ENCODE data around the gene GNG3.
A peak's percentile ranks its signal among the peaks of the same experiment; 100 is the strongest.
"Not testable (repeated sequence)": the region's sequence is repeated elsewhere in the genome, so short reads cannot be mapped to it uniquely, and the experiment has no call there.

GNG3 gene

GRCh38 chr11:62671608-62672389 is 35.7 kb upstream of the GNG3 start, which contains the start of the genes LBHD1 and UQCC3:
TSS of gene LBHD1 (minus strand) at chr11:62672267. CDS start at chr11:62670031, 2,236 bp downstream.
TSS of gene UQCC3 (plus strand) at chr11:62671673. CDS start at chr11:62671746, 73 bp downstream.
- Histone ChIP-seq H3K9me3 (ENCODE audit: control insufficient read depth, low read length) (no peaks in the 10 kb centered on the region), H3K4me1 (ENCODE audit: control insufficient read depth, insufficient read depth, low read length, poor library complexity, severe bottlenecking) (peaks cover 22% of the 10 kb centered on the region), H3K27me3 (replicated peaks; ENCODE audit: control insufficient read depth, insufficient read depth, low read length, poor library complexity, severe bottlenecking) (no peaks in the 10 kb centered on the region), H3K4me3 (ENCODE audit: insufficient read depth, low read depth, low read length, poor library complexity, severe bottlenecking) (peak within 1 kb of the TSS; percentile 82), H3K27ac (ENCODE audit: insufficient read depth, low read length, poor library complexity, severe bottlenecking) (peak within 1 kb of the TSS; percentile 67), H3K36me3 (ENCODE audit: control insufficient read depth, insufficient read depth, low read length) (peaks cover 10% of the 10 kb centered on the region)
- DNase-seq = peak; percentile 49 to 57 (median 52)

- DNase-seq = no peak
- no peak overlapping the region for H3K4me3 ChIP-seq (ENCODE audit: insufficient read depth, low read depth, low read length, poor library complexity, severe bottlenecking)
- H3K36me3 ChIP-seq (ENCODE audit: control insufficient read depth, insufficient read depth, low read length) = peaks cover 8% of the 10 kb centered on the region
- H3K27me3 ChIP-seq (replicated peaks; ENCODE audit: control insufficient read depth, insufficient read depth, low read length, poor library complexity, severe bottlenecking) = no peaks in the 10 kb centered on the region
- peaks cover 16% of the 10 kb centered on the region for H3K4me1 ChIP-seq (ENCODE audit: control insufficient read depth, insufficient read depth, low read length, poor library complexity, severe bottlenecking)
- no peaks in the 10 kb centered on the region for H3K9me3 ChIP-seq (ENCODE audit: control insufficient read depth, low read length)
- peak overlapping the region; percentile 5 for H3K27ac ChIP-seq (ENCODE audit: insufficient read depth, low read length, poor library complexity, severe bottlenecking)
These were observed 34.3 kb upstream of the GNG3 start for GRCh38 chr11:62673196-62673525.

GRCh38 chr11:62675415-62675814 is 32.1 kb upstream of the GNG3 start:
- H3K4me1 ChIP-seq (ENCODE audit: control insufficient read depth, insufficient read depth, low read length, poor library complexity, severe bottlenecking) = peaks cover 21% of the 10 kb centered on the region
- DNase-seq = not testable (repeated sequence)

DNA sequence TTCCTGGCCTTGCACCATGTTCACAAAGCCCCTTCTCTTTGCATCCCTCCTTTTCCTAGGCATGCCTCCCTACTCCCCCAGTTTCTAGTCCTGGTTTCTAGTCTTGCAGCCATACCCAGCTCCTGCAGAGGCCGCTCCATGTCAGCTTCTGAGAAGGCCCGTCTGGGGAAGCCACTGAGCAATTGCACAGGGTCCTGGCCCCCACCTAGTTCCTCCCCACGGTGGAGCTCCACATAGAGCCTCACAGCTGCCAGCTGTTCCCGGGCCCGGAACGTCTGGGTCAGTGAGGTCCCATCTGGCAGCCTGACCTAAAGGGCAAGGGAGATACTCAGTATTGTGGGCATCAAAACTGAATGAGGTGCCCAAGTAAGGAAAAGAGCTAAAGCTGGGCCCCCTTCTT is 30.8 kb upstream of the GNG3 start:
- Histone ChIP-seq H3K27ac (ENCODE audit: insufficient read depth, low read length, poor library complexity, severe bottlenecking) (peak overlapping the region; percentile 18), H3K36me3 (ENCODE audit: control insufficient read depth, insufficient read depth, low read length) (peaks cover 8% of the 10 kb centered on the region)

More at GRCh38 chr11:62675415-62675814, 32.1 kb upstream of the GNG3 start:
- not testable (repeated sequence) for H3K27ac ChIP-seq (ENCODE audit: insufficient read depth, low read length, poor library complexity, severe bottlenecking); H3K27me3 ChIP-seq (replicated peaks; ENCODE audit: control insufficient read depth, insufficient read depth, low read length, poor library complexity, severe bottlenecking); H3K9me3 ChIP-seq (ENCODE audit: control insufficient read depth, low read length); H3K36me3 ChIP-seq (ENCODE audit: control insufficient read depth, insufficient read depth, low read length); H3K4me3 ChIP-seq (ENCODE audit: insufficient read depth, low read depth, low read length, poor library complexity, severe bottlenecking)

DNA sequence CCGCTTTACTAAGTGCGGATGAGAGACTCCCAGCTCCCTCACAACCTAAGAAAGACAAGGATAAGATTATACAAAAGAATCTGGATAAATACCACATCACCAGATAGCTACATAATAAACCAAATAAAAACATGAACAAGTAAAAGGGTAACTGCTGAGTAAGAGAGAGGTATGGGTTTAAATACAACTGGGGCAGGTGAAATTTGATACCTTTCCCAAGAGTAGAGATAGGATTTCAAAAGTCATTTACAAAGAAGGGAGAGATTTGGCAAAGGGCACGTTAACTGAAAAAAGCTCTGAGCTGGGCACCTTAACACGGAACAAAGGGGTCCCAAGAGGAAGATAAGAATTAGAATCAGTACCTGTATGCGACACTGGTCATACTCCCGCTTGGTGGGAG is 30.3 kb upstream of the GNG3 start:
- H3K36me3 ChIP-seq (ENCODE audit: control insufficient read depth, insufficient read depth, low read length) = peaks cover 8% of the 10 kb centered on the region
- H3K27ac ChIP-seq (ENCODE audit: insufficient read depth, low read length, poor library complexity, severe bottlenecking) = peak overlapping the region; percentile 18
- DNase-seq = no peak
- H3K27me3 ChIP-seq (replicated peaks; ENCODE audit: control insufficient read depth, insufficient read depth, low read length, poor library complexity, severe bottlenecking) = no peaks in the 10 kb centered on the region
- H3K4me3 ChIP-seq (ENCODE audit: insufficient read depth, low read depth, low read length, poor library complexity, severe bottlenecking) = no peak overlapping the region
- peaks cover 21% of the 10 kb centered on the region for H3K4me1 ChIP-seq (ENCODE audit: control insufficient read depth, insufficient read depth, low read length, poor library complexity, severe bottlenecking)
- no peaks in the 10 kb centered on the region for H3K9me3 ChIP-seq (ENCODE audit: control insufficient read depth, low read length)

More for the DNA sequence above, 30.8 kb upstream of the GNG3 start:
- H3K4me3 ChIP-seq (ENCODE audit: insufficient read depth, low read depth, low read length, poor library complexity, severe bottlenecking) = no peak overlapping the region
- peaks cover 21% of the 10 kb centered on the region for H3K4me1 ChIP-seq (ENCODE audit: control insufficient read depth, insufficient read depth, low read length, poor library complexity, severe bottlenecking)
- no peaks in the 10 kb centered on the region for H3K9me3 ChIP-seq (ENCODE audit: control insufficient read depth, low read length)
- no peaks in the 10 kb centered on the region for H3K27me3 ChIP-seq (replicated peaks; ENCODE audit: control insufficient read depth, insufficient read depth, low read length, poor library complexity, severe bottlenecking)
- DNase-seq = no peak

DNA sequence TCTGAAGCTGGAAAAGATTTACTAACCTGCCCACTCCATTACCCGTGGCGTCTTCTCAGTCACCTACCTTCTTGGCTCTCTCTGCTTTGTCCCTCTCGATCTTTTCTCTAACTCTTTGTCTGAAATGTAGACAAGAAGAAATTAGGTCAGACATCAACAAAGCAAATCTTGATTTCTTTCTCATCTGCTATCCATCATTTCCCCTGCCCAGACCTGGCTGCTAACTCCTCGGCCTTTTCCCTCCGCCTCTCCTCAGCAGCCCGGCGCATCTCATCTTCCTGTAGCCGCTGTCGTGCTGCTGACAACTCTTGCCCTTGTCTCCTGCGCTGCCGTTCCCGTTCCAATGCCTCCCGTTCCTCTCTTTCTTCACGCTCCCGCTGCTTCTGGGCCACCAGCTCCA is 29.8 kb upstream of the GNG3 start:
- H3K36me3 ChIP-seq (ENCODE audit: control insufficient read depth, insufficient read depth, low read length) = peaks cover 8% of the 10 kb centered on the region
- H3K27me3 ChIP-seq (replicated peaks; ENCODE audit: control insufficient read depth, insufficient read depth, low read length, poor library complexity, severe bottlenecking) = no peaks in the 10 kb centered on the region
- H3K27ac ChIP-seq (ENCODE audit: insufficient read depth, low read length, poor library complexity, severe bottlenecking) = peak overlapping the region; percentile 97
- H3K9me3 ChIP-seq (ENCODE audit: control insufficient read depth, low read length) = no peaks in the 10 kb centered on the region
- DNase-seq = no peak
- H3K4me1 ChIP-seq (ENCODE audit: control insufficient read depth, insufficient read depth, low read length, poor library complexity, severe bottlenecking) = peaks cover 16% of the 10 kb centered on the region
- H3K4me3 ChIP-seq (ENCODE audit: insufficient read depth, low read depth, low read length, poor library complexity, severe bottlenecking) = peak overlapping the region; percentile 83

GRCh38 chr11:62678433-62678769 is 29.1 kb upstream of the GNG3 start:
- Histone ChIP-seq H3K27ac (ENCODE audit: insufficient read depth, low read length, poor library complexity, severe bottlenecking) (peak overlapping the region; percentile 97), H3K9me3 (ENCODE audit: control insufficient read depth, low read length) (no peaks in the 10 kb centered on the region), H3K36me3 (ENCODE audit: control insufficient read depth, insufficient read depth, low read length) (peaks cover 8% of the 10 kb centered on the region), H3K27me3 (replicated peaks; ENCODE audit: control insufficient read depth, insufficient read depth, low read length, poor library complexity, severe bottlenecking) (no peaks in the 10 kb centered on the region), H3K4me1 (ENCODE audit: control insufficient read depth, insufficient read depth, low read length, poor library complexity, severe bottlenecking) (peaks cover 10% of the 10 kb centered on the region), H3K4me3 (ENCODE audit: insufficient read depth, low read depth, low read length, poor library complexity, severe bottlenecking) (peak overlapping the region; percentile 83)
- no peak for DNase-seq

DNA sequence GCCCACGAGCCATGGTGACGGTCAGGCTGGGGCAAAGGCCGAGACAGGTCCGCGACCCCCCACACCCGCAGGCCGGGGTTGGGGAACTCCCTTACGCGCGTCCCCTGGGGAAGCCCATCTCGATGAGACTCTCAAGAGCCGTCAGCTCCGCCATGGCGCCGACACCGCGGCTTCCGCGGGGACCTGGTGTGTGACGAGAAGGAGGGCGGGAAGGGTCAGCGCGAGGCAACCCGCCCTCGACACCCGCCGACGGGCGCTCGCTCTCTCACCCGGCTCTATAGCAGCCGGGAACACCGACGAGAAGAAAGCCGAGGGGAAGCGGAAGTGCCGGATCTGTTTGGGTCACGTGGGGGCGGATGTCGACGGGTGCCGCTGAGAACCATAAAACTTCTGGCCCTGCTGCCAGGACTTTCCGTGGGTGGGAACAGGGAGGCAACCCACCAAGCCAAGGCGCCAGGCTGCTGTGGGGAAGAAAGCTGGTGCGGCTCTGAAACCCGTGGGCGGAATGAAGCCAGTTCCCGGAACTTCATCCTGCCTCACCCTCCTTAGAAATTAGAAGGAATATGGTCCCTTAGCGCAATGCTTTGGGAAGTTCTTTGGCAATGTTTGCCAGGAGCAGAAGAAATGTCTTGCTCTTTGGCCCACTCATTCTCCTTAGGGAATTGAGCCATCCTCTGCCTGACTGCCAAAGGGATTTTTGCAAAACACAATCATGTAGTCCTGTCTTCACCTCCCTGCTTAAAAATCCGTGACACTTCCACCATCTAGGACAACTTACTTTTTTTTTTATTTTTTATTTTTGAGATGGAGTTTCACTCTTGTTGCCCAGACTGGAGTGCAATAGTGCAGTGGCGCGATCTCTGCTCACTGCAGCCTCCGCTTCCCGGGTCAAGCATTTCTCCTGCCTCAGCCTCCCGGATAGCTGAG is 28.4 kb upstream of the GNG3 start, which contains the start of gene UBXN1:
Gene UBXN1, minus strand, starts transcription at position 304 of the 927 bp plus-strand sequence. Its CDS starts 150 bp downstream, at position 154.
- H3K36me3 ChIP-seq (ENCODE audit: control insufficient read depth, insufficient read depth, low read length) = peaks cover 8% of the 10 kb centered on the region
- H3K27me3 ChIP-seq (replicated peaks; ENCODE audit: control insufficient read depth, insufficient read depth, low read length, poor library complexity, severe bottlenecking) = no peaks in the 10 kb centered on the region
- peak within 1 kb of the TSS; percentile 83 for H3K4me3 ChIP-seq (ENCODE audit: insufficient read depth, low read depth, low read length, poor library complexity, severe bottlenecking)
- H3K4me1 ChIP-seq (ENCODE audit: control insufficient read depth, insufficient read depth, low read length, poor library complexity, severe bottlenecking) = peaks cover 10% of the 10 kb centered on the region
- peak within 1 kb of the TSS; percentile 97 for H3K27ac ChIP-seq (ENCODE audit: insufficient read depth, low read length, poor library complexity, severe bottlenecking)
- peak; percentile 76 to 82 (median 77) for DNase-seq
- H3K9me3 ChIP-seq (ENCODE audit: control insufficient read depth, low read length) = no peaks in the 10 kb centered on the region

GRCh38 chr11:62680825-62681240 is 26.6 kb upstream of the GNG3 start:
- no peak for DNase-seq
- H3K27me3 ChIP-seq (replicated peaks; ENCODE audit: control insufficient read depth, insufficient read depth, low read length, poor library complexity, severe bottlenecking) = no peaks in the 10 kb centered on the region
- no peaks in the 10 kb centered on the region for H3K9me3 ChIP-seq (ENCODE audit: control insufficient read depth, low read length)
- H3K4me1 ChIP-seq (ENCODE audit: control insufficient read depth, insufficient read depth, low read length, poor library complexity, severe bottlenecking) = peaks cover 10% of the 10 kb centered on the region
- no peak overlapping the region for H3K4me3 ChIP-seq (ENCODE audit: insufficient read depth, low read depth, low read length, poor library complexity, severe bottlenecking)
- H3K36me3 ChIP-seq (ENCODE audit: control insufficient read depth, insufficient read depth, low read length) = peaks cover 8% of the 10 kb centered on the region
- no peak overlapping the region for H3K27ac ChIP-seq (ENCODE audit: insufficient read depth, low read length, poor library complexity, severe bottlenecking)
